Measurements from ENCODE around the gene PRPSAP1.

Gene PRPSAP1

GRCh38 chr17:76353599-76354316 is at the start of gene PRPSAP1:
PRPSAP1 (minus strand) TSS chr17:76353916; CDS start chr17:76353703, 213 bp downstream.
- no peaks in the 10 kb centered on the region for H3K36me3 ChIP-seq (ENCODE audit: control insufficient read depth in 2 of 2, insufficient read depth in 2 of 2, low read length in 2 of 2)
- no peaks in the 10 kb centered on the region for H3K27me3 ChIP-seq (ENCODE audit: control insufficient read depth in 2 of 2, insufficient read depth in 2 of 2, low read length in 2 of 2)
- H3K4me1 ChIP-seq (ENCODE audit: control insufficient read depth in 2 of 2, insufficient read depth in 2 of 2, low read length in 2 of 2): peaks cover 9 to 14% of the 10 kb centered on the region in 2 donors
- peak within 1 kb of the TSS; percentile 77 to 87 for H3K4me3 ChIP-seq (ENCODE audit: low read length in 2 of 2)
- H3K9ac ChIP-seq (ENCODE audit: low read depth in 1 of 2, low read length in 2 of 2): peak within 1 kb of the TSS; percentile 72 to 83
- no peaks in the 10 kb centered on the region for H3K9me3 ChIP-seq (ENCODE audit: control insufficient read depth in 2 of 2, low read length in 2 of 2)
- peak within 1 kb of the TSS; percentile 87 to 91 for H3K27ac ChIP-seq (ENCODE audit: low read depth in 2 of 2, low read length in 2 of 2)

- Histone ChIP-seq H3K27ac (ENCODE audit: low read depth in 2 of 2, low read length in 2 of 2) (no peak overlapping the region), H3K36me3 (ENCODE audit: control insufficient read depth in 2 of 2, insufficient read depth in 2 of 2, low read length in 2 of 2) (peaks cover 49 to 50% of the 10 kb centered on the region in 2 donors), H3K4me1 (ENCODE audit: control insufficient read depth in 2 of 2, insufficient read depth in 2 of 2, low read length in 2 of 2) (no peaks in the 10 kb centered on the region), H3K4me3 (ENCODE audit: low read length in 2 of 2) (no peak overlapping the region), H3K9ac (ENCODE audit: low read depth in 1 of 2, low read length in 2 of 2) (no peak overlapping the region), H3K9me3 (ENCODE audit: control insufficient read depth in 2 of 2, low read length in 2 of 2) (no peaks in the 10 kb centered on the region), H3K27me3 (ENCODE audit: control insufficient read depth in 2 of 2, insufficient read depth in 2 of 2, low read length in 2 of 2) (no peaks in the 10 kb centered on the region)
Measured at GRCh38 chr17:76402711-76403110, 49.0 kb upstream of the PRPSAP1 start.

- Histone ChIP-seq H3K27ac (ENCODE audit: low read depth in 2 of 2, low read length in 2 of 2) (no peak overlapping the region), H3K4me1 (ENCODE audit: control insufficient read depth in 2 of 2, insufficient read depth in 2 of 2, low read length in 2 of 2) (no peaks in the 10 kb centered on the region), H3K9ac (ENCODE audit: low read depth in 1 of 2, low read length in 2 of 2) (no peak overlapping the region), H3K27me3 (ENCODE audit: control insufficient read depth in 2 of 2, insufficient read depth in 2 of 2, low read length in 2 of 2) (no peaks in the 10 kb centered on the region), H3K9me3 (ENCODE audit: control insufficient read depth in 2 of 2, low read length in 2 of 2) (no peaks in the 10 kb centered on the region), H3K4me3 (ENCODE audit: low read length in 2 of 2) (no peak overlapping the region), H3K36me3 (ENCODE audit: control insufficient read depth in 2 of 2, insufficient read depth in 2 of 2, low read length in 2 of 2) (peaks cover 63 to 67% of the 10 kb centered on the region in 2 donors)
Measured at GRCh38 chr17:76399175-76400172, 45.8 kb upstream of the PRPSAP1 start.

GRCh38 chr17:76398523-76399174 is 44.9 kb upstream of the PRPSAP1 start:
- Histone ChIP-seq H3K36me3 (ENCODE audit: control insufficient read depth in 2 of 2, insufficient read depth in 2 of 2, low read length in 2 of 2) (peaks cover 67 to 71% of the 10 kb centered on the region in 2 donors), H3K9ac (ENCODE audit: low read depth in 1 of 2, low read length in 2 of 2) (no peak overlapping the region)

GRCh38 chr17:76397687-76398522 is 44.2 kb upstream of the PRPSAP1 start:
- peaks cover 66 to 73% of the 10 kb centered on the region in 2 donors for H3K36me3 ChIP-seq (ENCODE audit: control insufficient read depth in 2 of 2, insufficient read depth in 2 of 2, low read length in 2 of 2)
- H3K9ac ChIP-seq (ENCODE audit: low read depth in 1 of 2, low read length in 2 of 2): no peak overlapping the region
- no peak overlapping the region for H3K4me3 ChIP-seq (ENCODE audit: low read length in 2 of 2)
- no peaks in the 10 kb centered on the region for H3K4me1 ChIP-seq (ENCODE audit: control insufficient read depth in 2 of 2, insufficient read depth in 2 of 2, low read length in 2 of 2)
- H3K27me3 ChIP-seq (ENCODE audit: control insufficient read depth in 2 of 2, insufficient read depth in 2 of 2, low read length in 2 of 2): no peaks in the 10 kb centered on the region
- no peaks in the 10 kb centered on the region for H3K9me3 ChIP-seq (ENCODE audit: control insufficient read depth in 2 of 2, low read length in 2 of 2)
- H3K27ac ChIP-seq (ENCODE audit: low read depth in 2 of 2, low read length in 2 of 2): no peak overlapping the region

More at GRCh38 chr17:76398523-76399174, 44.9 kb upstream of the PRPSAP1 start:
- Histone ChIP-seq H3K4me3 (ENCODE audit: low read length in 2 of 2) (no peak overlapping the region), H3K4me1 (ENCODE audit: control insufficient read depth in 2 of 2, insufficient read depth in 2 of 2, low read length in 2 of 2) (no peaks in the 10 kb centered on the region), H3K27ac (ENCODE audit: low read depth in 2 of 2, low read length in 2 of 2) (no peak overlapping the region), H3K27me3 (ENCODE audit: control insufficient read depth in 2 of 2, insufficient read depth in 2 of 2, low read length in 2 of 2) (no peaks in the 10 kb centered on the region), H3K9me3 (ENCODE audit: control insufficient read depth in 2 of 2, low read length in 2 of 2) (no peaks in the 10 kb centered on the region)

- Histone ChIP-seq H3K9me3 (ENCODE audit: control insufficient read depth in 2 of 2, low read length in 2 of 2) (no peaks in the 10 kb centered on the region), H3K4me3 (ENCODE audit: low read length in 2 of 2) (no peak overlapping the region), H3K27ac (ENCODE audit: low read depth in 2 of 2, low read length in 2 of 2) (no peak overlapping the region), H3K9ac (ENCODE audit: low read depth in 1 of 2, low read length in 2 of 2) (no peak overlapping the region), H3K36me3 (ENCODE audit: control insufficient read depth in 2 of 2, insufficient read depth in 2 of 2, low read length in 2 of 2) (peaks cover 59 to 67% of the 10 kb centered on the region in 2 donors), H3K27me3 (ENCODE audit: control insufficient read depth in 2 of 2, insufficient read depth in 2 of 2, low read length in 2 of 2) (no peaks in the 10 kb centered on the region), H3K4me1 (ENCODE audit: control insufficient read depth in 2 of 2, insufficient read depth in 2 of 2, low read length in 2 of 2) (no peaks in the 10 kb centered on the region)
Measured at GRCh38 chr17:76397184-76397583, 43.5 kb upstream of the PRPSAP1 start.

GRCh38 chr17:76395980-76396379 is 42.3 kb upstream of the PRPSAP1 start:
- H3K27me3 ChIP-seq (ENCODE audit: control insufficient read depth in 2 of 2, insufficient read depth in 2 of 2, low read length in 2 of 2): no peaks in the 10 kb centered on the region
- no peaks in the 10 kb centered on the region for H3K9me3 ChIP-seq (ENCODE audit: control insufficient read depth in 2 of 2, low read length in 2 of 2)
- no peak overlapping the region for H3K9ac ChIP-seq (ENCODE audit: low read depth in 1 of 2, low read length in 2 of 2)
- H3K4me1 ChIP-seq (ENCODE audit: control insufficient read depth in 2 of 2, insufficient read depth in 2 of 2, low read length in 2 of 2): no peaks in the 10 kb centered on the region
- H3K36me3 ChIP-seq (ENCODE audit: control insufficient read depth in 2 of 2, insufficient read depth in 2 of 2, low read length in 2 of 2): peaks cover 51 to 64% of the 10 kb centered on the region in 2 donors
- no peak overlapping the region for H3K4me3 ChIP-seq (ENCODE audit: low read length in 2 of 2)
- no peak overlapping the region for H3K27ac ChIP-seq (ENCODE audit: low read depth in 2 of 2, low read length in 2 of 2)

- no peak overlapping the region for H3K27ac ChIP-seq (ENCODE audit: low read depth in 2 of 2, low read length in 2 of 2)
- no peak overlapping the region for H3K9ac ChIP-seq (ENCODE audit: low read depth in 1 of 2, low read length in 2 of 2)
- H3K4me1 ChIP-seq (ENCODE audit: control insufficient read depth in 2 of 2, insufficient read depth in 2 of 2, low read length in 2 of 2): no peaks in the 10 kb centered on the region
- no peaks in the 10 kb centered on the region for H3K9me3 ChIP-seq (ENCODE audit: control insufficient read depth in 2 of 2, low read length in 2 of 2)
- no peaks in the 10 kb centered on the region for H3K27me3 ChIP-seq (ENCODE audit: control insufficient read depth in 2 of 2, insufficient read depth in 2 of 2, low read length in 2 of 2)
- H3K36me3 ChIP-seq (ENCODE audit: control insufficient read depth in 2 of 2, insufficient read depth in 2 of 2, low read length in 2 of 2): peaks cover 39 to 46% of the 10 kb centered on the region in 2 donors
- no peak overlapping the region for H3K4me3 ChIP-seq (ENCODE audit: low read length in 2 of 2)
Measured at GRCh38 chr17:76394166-76394565, 40.5 kb upstream of the PRPSAP1 start.

GRCh38 chr17:76391200-76391715 is 37.5 kb upstream of the PRPSAP1 start:
- H3K36me3 ChIP-seq (ENCODE audit: control insufficient read depth in 2 of 2, insufficient read depth in 2 of 2, low read length in 2 of 2): peaks cover 16 to 24% of the 10 kb centered on the region in 2 donors
- no peaks in the 10 kb centered on the region for H3K27me3 ChIP-seq (ENCODE audit: control insufficient read depth in 2 of 2, insufficient read depth in 2 of 2, low read length in 2 of 2)
- H3K4me1 ChIP-seq (ENCODE audit: control insufficient read depth in 2 of 2, insufficient read depth in 2 of 2, low read length in 2 of 2): peaks cover under 1% of the 10 kb centered on the region in 2 donors
- H3K4me3 ChIP-seq (ENCODE audit: low read length in 2 of 2): no peak overlapping the region
- H3K9me3 ChIP-seq (ENCODE audit: control insufficient read depth in 2 of 2, low read length in 2 of 2): no peaks in the 10 kb centered on the region
- H3K27ac ChIP-seq (ENCODE audit: low read depth in 2 of 2, low read length in 2 of 2): no peak overlapping the region
- no peak overlapping the region for H3K9ac ChIP-seq (ENCODE audit: low read depth in 1 of 2, low read length in 2 of 2)
